H54 (cell line): ENCODE data around the gene KPNA3.
"Not testable (repeated sequence)": the region's sequence is repeated elsewhere in the genome, so short reads cannot be mapped to it uniquely, and the experiment has no call there.

ENCODE experiments used
- DNase-seq: peaks from one replicate; pipeline ENCODE4 v3.0.0; 2011; ENCODE audit warnings: low spot score, mixed read lengths; ENCODE audit not compliant: insufficient read length
- FAIRE-seq: peaks from 3 replicates; lab custom pipeline; 2011; peaks lifted over from hg19 to GRCh38; lab: Jason Lieb, UNC
- POLR2A ChIP-seq: IDR thresholded peaks from 2 replicates; pipeline ENCODE4 v1.6.1; 2011; ENCODE audit warnings: low read depth, mild to moderate bottlenecking, low read length

KPNA3 gene

DNA sequence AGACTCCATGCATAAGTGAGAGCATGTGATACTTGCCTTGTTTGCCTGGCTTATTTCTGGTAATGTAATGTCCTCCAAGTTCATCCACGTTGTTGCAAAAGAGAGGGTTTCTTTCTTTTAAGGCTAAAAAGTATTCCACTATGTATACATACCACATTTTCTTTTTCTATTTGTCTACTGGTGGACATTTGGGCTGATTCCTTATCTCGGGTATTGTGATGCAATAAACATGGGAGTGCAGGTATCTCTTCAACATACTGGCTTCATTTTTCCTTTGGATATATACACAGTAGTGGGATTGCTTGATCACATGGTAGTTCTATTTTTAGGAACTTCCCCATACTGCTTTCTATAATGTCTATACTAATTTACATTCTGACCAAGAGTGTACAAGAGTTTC is 51.6 kb downstream of the KPNA3 start:
- FAIRE-seq (no peak), DNase-seq (no peak)
- no peak for TF ChIP-seq POLR2A

- DNase-seq (no peak), FAIRE-seq (no peak)
- TF ChIP-seq POLR2A = no peak
Observed at GRCh38 chr13:49739498-49740187, 52.8 kb downstream of the KPNA3 start.

GRCh38 chr13:49733181-49733951 is 59.1 kb downstream of the KPNA3 start:
- FAIRE-seq (no peak), DNase-seq (no peak)
- no peak for TF ChIP-seq POLR2A

DNA sequence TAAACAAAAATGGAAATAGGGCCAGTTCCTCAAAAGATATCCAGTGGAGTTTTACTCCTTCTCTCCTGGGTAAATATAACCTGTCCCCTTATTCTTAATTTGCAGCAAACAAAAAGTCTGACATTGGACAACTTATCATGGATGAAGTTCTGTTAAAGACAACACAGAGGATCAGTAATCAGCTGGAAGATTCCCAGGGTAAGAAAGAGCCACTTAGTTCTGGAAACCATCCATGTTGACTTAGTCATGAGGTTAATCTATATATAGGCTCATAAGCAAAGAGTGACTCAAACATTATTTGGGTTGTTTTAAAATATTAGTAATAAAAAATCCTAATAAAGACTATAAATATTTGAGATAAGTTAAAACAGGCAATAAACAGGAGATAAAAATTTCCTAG is 60.7 kb downstream of the KPNA3 start:
- no peak for DNase-seq
- no peak for FAIRE-seq
- TF ChIP-seq POLR2A = no peak

DNA sequence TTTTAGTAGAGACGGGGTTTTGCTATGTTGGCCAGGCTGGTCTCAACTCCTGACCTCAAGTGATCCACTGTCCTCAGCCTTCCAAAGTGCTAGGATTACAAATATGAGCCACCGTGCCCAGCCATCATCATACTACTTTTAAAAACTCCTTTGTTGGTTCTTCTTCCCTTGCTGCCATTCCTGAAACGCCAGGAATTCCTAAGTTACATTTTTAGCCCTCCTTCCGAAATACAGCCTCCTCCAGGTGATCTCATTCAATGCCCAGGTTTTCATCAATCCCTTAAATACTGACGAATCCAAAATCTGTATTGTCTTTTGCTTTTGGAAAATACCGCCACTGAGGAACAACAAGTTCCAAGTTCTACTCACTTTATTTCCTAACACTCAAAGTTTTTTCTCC is 75.9 kb downstream of the KPNA3 start:
- TF ChIP-seq POLR2A = no peak
- FAIRE-seq = no peak
- DNase-seq = no peak

- no peak for TF ChIP-seq POLR2A
- DNase-seq (no peak), FAIRE-seq (no peak)
Observed at GRCh38 chr13:49714757-49715156, 77.7 kb downstream of the KPNA3 start.

DNA sequence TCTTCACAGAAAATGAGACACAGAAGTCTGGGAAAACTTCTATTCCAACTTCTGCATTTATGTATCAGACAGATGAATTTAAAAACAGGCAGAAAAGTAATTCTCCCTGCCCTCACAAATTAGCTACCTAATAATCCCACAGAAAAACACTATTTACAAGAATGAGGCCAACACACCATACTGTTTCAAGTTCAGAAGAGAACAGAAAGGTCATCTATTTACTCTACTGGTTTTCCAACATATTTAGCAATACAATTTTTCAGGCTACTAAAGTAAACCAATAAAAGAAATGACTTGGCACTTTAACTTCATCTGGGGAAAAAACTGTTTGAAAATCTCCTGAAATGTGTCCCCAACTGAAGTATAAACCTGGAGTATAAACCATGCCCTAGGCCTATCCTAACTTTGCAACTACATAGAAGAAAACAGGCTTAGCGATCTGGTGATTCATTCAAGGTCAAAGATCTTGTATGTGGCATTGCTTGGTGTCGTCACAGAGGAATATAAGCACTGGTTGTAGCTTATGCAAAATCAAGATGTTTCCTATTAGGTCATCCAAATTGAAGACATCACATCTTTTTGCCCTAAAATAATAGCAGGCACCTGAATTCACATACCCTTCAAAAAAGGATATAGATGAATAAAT is 81.1 kb downstream of the KPNA3 start:
- FAIRE-seq = peak; percentile 86
- no peak for TF ChIP-seq POLR2A
- no peak for DNase-seq

GRCh38 chr13:49704264-49704663 is 88.2 kb downstream of the KPNA3 start:
- not testable (repeated sequence) for FAIRE-seq, DNase-seq

GRCh38 chr13:49701491-49701890 is 91.0 kb downstream of the KPNA3 start:
- DNase-seq (no peak), FAIRE-seq (no peak)
- TF ChIP-seq POLR2A = no peak

GRCh38 chr13:49697468-49697867 is 95.0 kb downstream of the KPNA3 start:
- FAIRE-seq (no peak), DNase-seq (no peak)
- TF ChIP-seq POLR2A = no peak

- TF ChIP-seq POLR2A = no peak
Observed at GRCh38 chr13:49694446-49694845, 98.0 kb downstream of the KPNA3 start.

GRCh38 chr13:49693877-49694276 is 98.6 kb downstream of the KPNA3 start:
- no peak for TF ChIP-seq POLR2A
- no peak for DNase-seq
- no peak for FAIRE-seq

More at GRCh38 chr13:49694446-49694845, 98.0 kb downstream of the KPNA3 start:
- DNase-seq (no peak), FAIRE-seq (no peak)

GRCh38 chr13:49693191-49693733 is 99.2 kb downstream of the KPNA3 start:
- TF ChIP-seq POLR2A = no peak
- no peak for FAIRE-seq
- DNase-seq = no peak

DNA sequence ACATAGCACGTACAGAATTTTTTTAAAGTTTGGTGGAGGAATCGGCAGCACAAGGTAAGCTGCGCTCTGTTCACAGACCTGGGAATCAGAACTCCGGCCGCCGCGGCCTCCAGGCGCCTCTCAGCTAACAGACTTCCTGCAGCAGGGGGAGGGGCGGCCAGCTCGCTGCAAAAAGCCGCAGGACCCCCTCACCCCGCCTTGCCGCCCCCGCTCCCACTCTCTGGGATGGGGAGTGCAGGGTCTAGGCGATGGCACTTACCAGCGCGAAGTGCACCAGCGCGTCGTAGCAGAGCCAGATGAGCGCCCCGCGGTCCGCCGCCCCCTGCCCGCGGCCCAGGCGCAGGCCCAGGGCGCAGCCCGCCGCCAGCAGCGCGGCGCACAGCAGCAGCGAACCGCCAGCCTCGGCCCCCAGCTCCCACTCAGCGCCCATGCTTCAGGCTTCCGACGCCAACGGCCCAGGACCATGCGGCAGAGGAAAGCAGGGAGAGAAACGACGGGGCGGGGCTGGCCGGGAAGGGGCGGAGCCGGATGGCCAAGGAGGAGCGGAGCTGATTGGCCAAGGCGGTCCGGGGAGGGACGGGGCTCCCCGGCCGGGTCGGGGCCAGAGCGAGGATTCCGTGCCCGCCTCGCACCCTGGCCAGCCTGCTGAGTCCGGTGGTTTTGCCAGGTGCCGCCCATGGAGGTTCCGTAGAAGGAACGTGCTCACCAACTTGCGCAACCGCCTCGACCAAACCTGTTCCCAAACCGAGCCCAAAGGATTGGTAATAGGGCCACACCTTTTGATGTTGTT is 101.3 kb downstream of the KPNA3 start, which contains the start of gene EBPL:
EBPL (minus strand) TSS at position 492 of the 790 bp plus-strand sequence; CDS start at position 430, 62 bp downstream.
- DNase-seq (peak; percentile 83), FAIRE-seq (no peak)
- peak; percentile 69 for TF ChIP-seq POLR2A
